Measurements from ENCODE around the gene CYP2U1. TPM values are rescaled to one million over a fixed set of nuclear protein-coding genes. Genes with fewer than 3 reads are reported as not detected.

CYP2U1 gene
- total RNA-seq, 1 donor from 2014 or later = 1.3 TPM

- Histone ChIP-seq H3K4me3 (ENCODE audit: low read depth, low read length) (no peak overlapping the region), H3K36me3 (ENCODE audit: control insufficient read depth, insufficient read depth, low read length) (no peaks in the 10 kb centered on the region), H3K27me3 (ENCODE audit: control insufficient read depth, insufficient read depth, low read length) (no peaks in the 10 kb centered on the region)
- FAIRE-seq (no peak), DNase-seq (ENCODE audit: low read depth) (no peak)
- TF ChIP-seq, protein P1, sequence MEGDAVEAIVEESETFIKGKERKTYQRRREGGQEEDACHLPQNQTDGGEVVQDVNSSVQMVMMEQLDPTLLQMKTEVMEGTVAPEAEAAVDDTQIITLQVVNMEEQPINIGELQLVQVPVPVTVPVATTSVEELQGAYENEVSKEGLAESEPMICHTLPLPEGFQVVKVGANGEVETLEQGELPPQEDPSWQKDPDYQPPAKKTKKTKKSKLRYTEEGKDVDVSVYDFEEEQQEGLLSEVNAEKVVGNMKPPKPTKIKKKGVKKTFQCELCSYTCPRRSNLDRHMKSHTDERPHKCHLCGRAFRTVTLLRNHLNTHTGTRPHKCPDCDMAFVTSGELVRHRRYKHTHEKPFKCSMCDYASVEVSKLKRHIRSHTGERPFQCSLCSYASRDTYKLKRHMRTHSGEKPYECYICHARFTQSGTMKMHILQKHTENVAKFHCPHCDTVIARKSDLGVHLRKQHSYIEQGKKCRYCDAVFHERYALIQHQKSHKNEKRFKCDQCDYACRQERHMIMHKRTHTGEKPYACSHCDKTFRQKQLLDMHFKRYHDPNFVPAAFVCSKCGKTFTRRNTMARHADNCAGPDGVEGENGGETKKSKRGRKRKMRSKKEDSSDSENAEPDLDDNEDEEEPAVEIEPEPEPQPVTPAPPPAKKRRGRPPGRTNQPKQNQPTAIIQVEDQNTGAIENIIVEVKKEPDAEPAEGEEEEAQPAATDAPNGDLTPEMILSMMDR (IDR thresholded peaks at IDR 0.05; ENCODE audit: insufficient read depth, low read length, severe bottlenecking) = no peak
Measured at GRCh38 chr4:107991945-107992630, 60.7 kb downstream of the CYP2U1 start.

- FAIRE-seq (no peak), DNase-seq (ENCODE audit: low read depth) (no peak)
- no peaks in the 10 kb centered on the region for H3K36me3 ChIP-seq (ENCODE audit: control insufficient read depth, insufficient read depth, low read length)
- no peaks in the 10 kb centered on the region for H3K27me3 ChIP-seq (ENCODE audit: control insufficient read depth, insufficient read depth, low read length)
- TF ChIP-seq, protein P1 (IDR thresholded peaks at IDR 0.05; ENCODE audit: insufficient read depth, low read length, severe bottlenecking) = no peak
- no peak overlapping the region for H3K4me3 ChIP-seq (ENCODE audit: low read depth, low read length)
Measured at GRCh38 chr4:107993969-107994368, 62.6 kb downstream of the CYP2U1 start.

DNA sequence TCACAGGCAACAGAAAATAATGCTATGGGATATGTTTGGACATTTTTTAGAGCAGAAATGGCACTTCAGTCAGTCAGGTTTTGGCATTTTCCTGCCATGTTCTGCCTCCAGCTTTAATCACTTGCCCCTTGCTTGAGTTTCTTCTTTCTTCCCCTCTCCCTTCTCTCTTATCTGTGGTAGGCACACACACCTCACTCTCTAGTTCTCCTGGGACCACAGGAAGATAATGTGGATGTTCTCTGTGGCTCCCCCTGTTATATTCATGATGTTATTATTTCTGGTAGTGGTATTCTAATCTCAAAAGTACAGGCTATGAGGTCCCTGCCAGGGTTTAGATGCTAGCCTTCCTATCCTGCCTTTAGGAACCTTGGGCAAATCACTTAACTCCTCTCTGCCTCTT is 63.5 kb downstream of the CYP2U1 start:
- Histone ChIP-seq H3K36me3 (ENCODE audit: control insufficient read depth, insufficient read depth, low read length) (no peaks in the 10 kb centered on the region), H3K4me3 (ENCODE audit: low read depth, low read length) (no peak overlapping the region), H3K27me3 (ENCODE audit: control insufficient read depth, insufficient read depth, low read length) (no peaks in the 10 kb centered on the region)
- FAIRE-seq (no peak), DNase-seq (ENCODE audit: low read depth) (no peak)
- TF ChIP-seq, protein P1 (IDR thresholded peaks at IDR 0.05; ENCODE audit: insufficient read depth, low read length, severe bottlenecking) = no peak

- H3K4me3 ChIP-seq (ENCODE audit: low read depth, low read length) = no peak overlapping the region
- TF ChIP-seq, protein P1 (IDR thresholded peaks at IDR 0.05; ENCODE audit: insufficient read depth, low read length, severe bottlenecking) = no peak
- FAIRE-seq (no peak), DNase-seq (ENCODE audit: low read depth) (no peak)
- H3K36me3 ChIP-seq (ENCODE audit: control insufficient read depth, insufficient read depth, low read length) = no peaks in the 10 kb centered on the region
- no peaks in the 10 kb centered on the region for H3K27me3 ChIP-seq (ENCODE audit: control insufficient read depth, insufficient read depth, low read length)
Measured at GRCh38 chr4:107996949-107997788, 65.8 kb downstream of the CYP2U1 start.

DNA sequence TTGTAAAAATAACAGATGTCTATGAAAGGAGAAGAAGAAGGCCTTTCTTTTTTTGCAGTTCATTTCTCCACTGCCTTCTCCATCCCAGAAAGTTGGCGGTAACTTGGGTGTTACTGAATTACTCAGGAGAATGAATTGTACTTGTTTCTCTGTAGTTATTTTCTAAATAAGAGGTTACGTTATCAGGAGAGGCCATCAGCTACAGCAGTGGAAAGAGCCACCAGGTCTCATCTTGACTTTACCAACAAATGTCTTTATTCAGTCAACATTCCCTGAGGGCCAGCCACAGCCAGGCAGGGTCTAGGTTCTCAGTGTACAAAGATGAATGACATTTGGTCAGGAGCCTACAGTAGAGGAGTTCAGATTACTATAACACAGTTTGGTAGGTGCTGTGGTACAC is 66.4 kb downstream of the CYP2U1 start:
- no peaks in the 10 kb centered on the region for H3K27me3 ChIP-seq (ENCODE audit: control insufficient read depth, insufficient read depth, low read length)
- DNase-seq (ENCODE audit: low read depth) (no peak), FAIRE-seq (no peak)
- no peak overlapping the region for H3K4me3 ChIP-seq (ENCODE audit: low read depth, low read length)
- TF ChIP-seq, protein P1 (IDR thresholded peaks at IDR 0.05; ENCODE audit: insufficient read depth, low read length, severe bottlenecking) = no peak
- H3K36me3 ChIP-seq (ENCODE audit: control insufficient read depth, insufficient read depth, low read length) = no peaks in the 10 kb centered on the region
